K562 (cell line): ENCODE measurements around the gene CBLL1.

Source experiments
- GATAD2A ChIP-seq: fragments of 450-650 bp; IDR thresholded peaks from 2 replicates; pipeline ENCODE4 v1.6.1; 2017
- KAT8 ChIP-seq: fragments of 450-650 bp; IDR thresholded peaks from 2 replicates; pipeline ENCODE4 v1.6.1; 2016; ENCODE audit warnings: low read depth, mild to moderate bottlenecking
- MXI1 ChIP-seq: IDR thresholded peaks from 2 replicates; pipeline ENCODE4 v1.6.1; 2011; ENCODE audit warnings: low read depth, mild to moderate bottlenecking, improper control_type of control experiment, low read length
- POLR2AphosphoS5 ChIP-seq: IDR thresholded peaks from 2 replicates; pipeline ENCODE4 v1.6.1; 2011; ENCODE audit warnings: mild to moderate bottlenecking, low read depth, low read length, moderate library complexity; ENCODE audit not compliant: control insufficient read depth, insufficient read depth
- TAF1 ChIP-seq: IDR thresholded peaks from 2 replicates; pipeline ENCODE4 v1.6.1; 2011; ENCODE audit warnings: mild to moderate bottlenecking, low read length, moderate library complexity; ENCODE audit not compliant: insufficient read depth, control insufficient read depth, severe bottlenecking; ENCODE audit errors: extremely low read depth
- ZNF140 ChIP-seq: fragments of 250-450 bp; sonication (Bioruptor Pico); IDR thresholded peaks from 2 replicates; pipeline ENCODE4 v1.8.0; 2021; ENCODE audit warnings: moderate library complexity, mild to moderate bottlenecking, inconsistent platforms
- TF ChIP-seq, protein P1 (sequence below): sonication (generic); formaldehyde crosslinking; IDR thresholded peaks from 2 replicates; pipeline ENCODE4 v1.8.1; 2023; ENCODE audit warnings: mild to moderate bottlenecking, missing genetic modification reagents
- TF ChIP-seq, protein P2 (sequence below): IDR thresholded peaks from 3 replicates; pipeline ENCODE4 v1.6.1; 2011; ENCODE audit warnings: borderline replicate concordance, mild to moderate bottlenecking, moderate library complexity; ENCODE audit not compliant: insufficient read length; ENCODE audit errors: extremely low read depth
- TF ChIP-seq, protein P3 (sequence below), 3 experiments: IDR thresholded peaks in 2 of 3; conservative IDR thresholded peaks in 1 of 3; 2 replicates each; pipeline ENCODE4 v1.5.1; 2011 to 2012; ENCODE audit warnings: low read length in 3 of 3, mild to moderate bottlenecking in 3 of 3, control low read depth in 2 of 3, improper control_type of control experiment in 1 of 3, inconsistent platforms in 1 of 3, low read depth in 1 of 3, mixed read lengths in 1 of 3, moderate library complexity in 1 of 3; ENCODE audit not compliant: insufficient read depth in 2 of 3
- TF ChIP-seq, protein P4 (sequence below), 2 experiments: IDR thresholded peaks; 2 replicates each; pipeline ENCODE4 v1.6.1; 2011; ENCODE audit warnings: borderline replicate concordance in 1 of 2, control low read depth in 1 of 2, low read depth in 1 of 2, low read length in 1 of 2, mild to moderate bottlenecking in 1 of 2, mixed read lengths in 1 of 2, moderate library complexity in 1 of 2; ENCODE audit not compliant: insufficient read depth in 1 of 2, insufficient read length in 1 of 2, poor library complexity in 1 of 2, severe bottlenecking in 1 of 2; ENCODE audit errors: extremely low read depth in 1 of 2
- TF ChIP-seq, protein P5 (sequence below): fragments of 450-650 bp; IDR thresholded peaks from 2 replicates; pipeline ENCODE4 v1.6.1; 2016; ENCODE audit warnings: antibody characterized with exemption

DNA sequence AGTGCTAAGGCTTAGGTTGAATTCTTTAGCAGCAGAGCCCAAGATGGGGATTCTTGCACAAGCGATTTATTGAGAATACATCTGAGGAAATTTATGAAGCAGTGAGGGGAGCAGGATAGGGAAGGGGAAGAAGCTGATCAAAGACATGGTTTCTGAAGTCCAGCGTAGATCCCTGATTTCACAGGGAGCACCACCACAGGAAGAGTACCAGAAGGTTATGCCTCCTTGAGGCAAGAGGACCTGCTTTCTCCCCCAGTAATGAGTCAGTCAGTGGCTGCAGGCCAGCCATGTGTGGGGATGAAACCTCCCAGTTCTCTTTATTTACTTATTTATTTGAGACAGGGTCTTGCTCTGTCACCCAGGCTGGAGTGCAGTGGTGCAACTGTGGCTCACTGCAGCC lies 35.0 kb upstream of the CBLL1 start:
- TF ChIP-seq ZNF140 (CRISPR knock-in tag) (no peak), TAF1 (no peak), MXI1 (no peak), GATAD2A (no peak), KAT8 (no peak), POLR2AphosphoS5 (no peak)
- TF ChIP-seq, protein P1, sequence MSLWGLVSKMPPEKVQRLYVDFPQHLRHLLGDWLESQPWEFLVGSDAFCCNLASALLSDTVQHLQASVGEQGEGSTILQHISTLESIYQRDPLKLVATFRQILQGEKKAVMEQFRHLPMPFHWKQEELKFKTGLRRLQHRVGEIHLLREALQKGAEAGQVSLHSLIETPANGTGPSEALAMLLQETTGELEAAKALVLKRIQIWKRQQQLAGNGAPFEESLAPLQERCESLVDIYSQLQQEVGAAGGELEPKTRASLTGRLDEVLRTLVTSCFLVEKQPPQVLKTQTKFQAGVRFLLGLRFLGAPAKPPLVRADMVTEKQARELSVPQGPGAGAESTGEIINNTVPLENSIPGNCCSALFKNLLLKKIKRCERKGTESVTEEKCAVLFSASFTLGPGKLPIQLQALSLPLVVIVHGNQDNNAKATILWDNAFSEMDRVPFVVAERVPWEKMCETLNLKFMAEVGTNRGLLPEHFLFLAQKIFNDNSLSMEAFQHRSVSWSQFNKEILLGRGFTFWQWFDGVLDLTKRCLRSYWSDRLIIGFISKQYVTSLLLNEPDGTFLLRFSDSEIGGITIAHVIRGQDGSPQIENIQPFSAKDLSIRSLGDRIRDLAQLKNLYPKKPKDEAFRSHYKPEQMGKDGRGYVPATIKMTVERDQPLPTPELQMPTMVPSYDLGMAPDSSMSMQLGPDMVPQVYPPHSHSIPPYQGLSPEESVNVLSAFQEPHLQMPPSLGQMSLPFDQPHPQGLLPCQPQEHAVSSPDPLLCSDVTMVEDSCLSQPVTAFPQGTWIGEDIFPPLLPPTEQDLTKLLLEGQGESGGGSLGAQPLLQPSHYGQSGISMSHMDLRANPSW (CRISPR knock-in tag): no peak
- TF ChIP-seq, protein P2, sequence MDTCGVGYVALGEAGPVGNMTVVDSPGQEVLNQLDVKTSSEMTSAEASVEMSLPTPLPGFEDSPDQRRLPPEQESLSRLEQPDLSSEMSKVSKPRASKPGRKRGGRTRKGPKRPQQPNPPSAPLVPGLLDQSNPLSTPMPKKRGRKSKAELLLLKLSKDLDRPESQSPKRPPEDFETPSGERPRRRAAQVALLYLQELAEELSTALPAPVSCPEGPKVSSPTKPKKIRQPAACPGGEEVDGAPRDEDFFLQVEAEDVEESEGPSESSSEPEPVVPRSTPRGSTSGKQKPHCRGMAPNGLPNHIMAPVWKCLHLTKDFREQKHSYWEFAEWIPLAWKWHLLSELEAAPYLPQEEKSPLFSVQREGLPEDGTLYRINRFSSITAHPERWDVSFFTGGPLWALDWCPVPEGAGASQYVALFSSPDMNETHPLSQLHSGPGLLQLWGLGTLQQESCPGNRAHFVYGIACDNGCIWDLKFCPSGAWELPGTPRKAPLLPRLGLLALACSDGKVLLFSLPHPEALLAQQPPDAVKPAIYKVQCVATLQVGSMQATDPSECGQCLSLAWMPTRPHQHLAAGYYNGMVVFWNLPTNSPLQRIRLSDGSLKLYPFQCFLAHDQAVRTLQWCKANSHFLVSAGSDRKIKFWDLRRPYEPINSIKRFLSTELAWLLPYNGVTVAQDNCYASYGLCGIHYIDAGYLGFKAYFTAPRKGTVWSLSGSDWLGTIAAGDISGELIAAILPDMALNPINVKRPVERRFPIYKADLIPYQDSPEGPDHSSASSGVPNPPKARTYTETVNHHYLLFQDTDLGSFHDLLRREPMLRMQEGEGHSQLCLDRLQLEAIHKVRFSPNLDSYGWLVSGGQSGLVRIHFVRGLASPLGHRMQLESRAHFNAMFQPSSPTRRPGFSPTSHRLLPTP: no peak
- TF ChIP-seq, protein P3, sequence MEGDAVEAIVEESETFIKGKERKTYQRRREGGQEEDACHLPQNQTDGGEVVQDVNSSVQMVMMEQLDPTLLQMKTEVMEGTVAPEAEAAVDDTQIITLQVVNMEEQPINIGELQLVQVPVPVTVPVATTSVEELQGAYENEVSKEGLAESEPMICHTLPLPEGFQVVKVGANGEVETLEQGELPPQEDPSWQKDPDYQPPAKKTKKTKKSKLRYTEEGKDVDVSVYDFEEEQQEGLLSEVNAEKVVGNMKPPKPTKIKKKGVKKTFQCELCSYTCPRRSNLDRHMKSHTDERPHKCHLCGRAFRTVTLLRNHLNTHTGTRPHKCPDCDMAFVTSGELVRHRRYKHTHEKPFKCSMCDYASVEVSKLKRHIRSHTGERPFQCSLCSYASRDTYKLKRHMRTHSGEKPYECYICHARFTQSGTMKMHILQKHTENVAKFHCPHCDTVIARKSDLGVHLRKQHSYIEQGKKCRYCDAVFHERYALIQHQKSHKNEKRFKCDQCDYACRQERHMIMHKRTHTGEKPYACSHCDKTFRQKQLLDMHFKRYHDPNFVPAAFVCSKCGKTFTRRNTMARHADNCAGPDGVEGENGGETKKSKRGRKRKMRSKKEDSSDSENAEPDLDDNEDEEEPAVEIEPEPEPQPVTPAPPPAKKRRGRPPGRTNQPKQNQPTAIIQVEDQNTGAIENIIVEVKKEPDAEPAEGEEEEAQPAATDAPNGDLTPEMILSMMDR (IDR thresholded peaks at IDR 0.05 in 2 of 3, conservative IDR thresholded peaks at IDR 0.05 in 1 of 3; ENCODE audit: insufficient read depth in 2 of 3, low read depth in 1 of 3, low read length in 3 of 3): no peak
- TF ChIP-seq, protein P4, sequence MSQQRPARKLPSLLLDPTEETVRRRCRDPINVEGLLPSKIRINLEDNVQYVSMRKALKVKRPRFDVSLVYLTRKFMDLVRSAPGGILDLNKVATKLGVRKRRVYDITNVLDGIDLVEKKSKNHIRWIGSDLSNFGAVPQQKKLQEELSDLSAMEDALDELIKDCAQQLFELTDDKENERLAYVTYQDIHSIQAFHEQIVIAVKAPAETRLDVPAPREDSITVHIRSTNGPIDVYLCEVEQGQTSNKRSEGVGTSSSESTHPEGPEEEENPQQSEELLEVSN (IDR thresholded peaks at IDR 0.05; ENCODE audit: borderline replicate concordance in 1 of 2, extremely low read depth in 1 of 2, insufficient read depth in 1 of 2, insufficient read length in 1 of 2, low read depth in 1 of 2, low read length in 1 of 2, poor library complexity in 1 of 2, severe bottlenecking in 1 of 2): no peak
- TF ChIP-seq, protein P5, sequence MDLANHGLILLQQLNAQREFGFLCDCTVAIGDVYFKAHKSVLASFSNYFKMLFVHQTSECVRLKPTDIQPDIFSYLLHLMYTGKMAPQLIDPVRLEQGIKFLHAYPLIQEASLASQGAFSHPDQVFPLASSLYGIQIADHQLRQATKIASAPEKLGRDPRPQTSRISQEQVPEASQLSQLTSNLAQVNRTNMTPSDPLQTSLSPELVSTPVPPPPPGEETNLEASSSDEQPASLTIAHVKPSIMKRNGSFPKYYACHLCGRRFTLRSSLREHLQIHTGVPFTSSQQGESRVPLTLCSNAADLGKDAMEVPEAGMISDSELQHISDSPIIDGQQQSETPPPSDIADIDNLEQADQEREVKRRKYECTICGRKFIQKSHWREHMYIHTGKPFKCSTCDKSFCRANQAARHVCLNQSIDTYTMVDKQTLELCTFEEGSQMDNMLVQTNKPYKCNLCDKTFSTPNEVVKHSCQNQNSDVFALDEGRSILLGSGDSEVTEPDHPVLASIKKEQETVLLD: no peak
